Measurements from ENCODE around the gene SWI5. TPM values are rescaled to one million over a fixed set of nuclear protein-coding genes. Genes with fewer than 3 reads are reported as not detected.

SWI5 gene
- total and polyA plus RNA-seq, 9 of the 15 experiments (the other 6 are each of a cell fraction or from before 2014, with no cell fraction given) = 62.8 to 133 (median 95.9) TPM

DNA sequence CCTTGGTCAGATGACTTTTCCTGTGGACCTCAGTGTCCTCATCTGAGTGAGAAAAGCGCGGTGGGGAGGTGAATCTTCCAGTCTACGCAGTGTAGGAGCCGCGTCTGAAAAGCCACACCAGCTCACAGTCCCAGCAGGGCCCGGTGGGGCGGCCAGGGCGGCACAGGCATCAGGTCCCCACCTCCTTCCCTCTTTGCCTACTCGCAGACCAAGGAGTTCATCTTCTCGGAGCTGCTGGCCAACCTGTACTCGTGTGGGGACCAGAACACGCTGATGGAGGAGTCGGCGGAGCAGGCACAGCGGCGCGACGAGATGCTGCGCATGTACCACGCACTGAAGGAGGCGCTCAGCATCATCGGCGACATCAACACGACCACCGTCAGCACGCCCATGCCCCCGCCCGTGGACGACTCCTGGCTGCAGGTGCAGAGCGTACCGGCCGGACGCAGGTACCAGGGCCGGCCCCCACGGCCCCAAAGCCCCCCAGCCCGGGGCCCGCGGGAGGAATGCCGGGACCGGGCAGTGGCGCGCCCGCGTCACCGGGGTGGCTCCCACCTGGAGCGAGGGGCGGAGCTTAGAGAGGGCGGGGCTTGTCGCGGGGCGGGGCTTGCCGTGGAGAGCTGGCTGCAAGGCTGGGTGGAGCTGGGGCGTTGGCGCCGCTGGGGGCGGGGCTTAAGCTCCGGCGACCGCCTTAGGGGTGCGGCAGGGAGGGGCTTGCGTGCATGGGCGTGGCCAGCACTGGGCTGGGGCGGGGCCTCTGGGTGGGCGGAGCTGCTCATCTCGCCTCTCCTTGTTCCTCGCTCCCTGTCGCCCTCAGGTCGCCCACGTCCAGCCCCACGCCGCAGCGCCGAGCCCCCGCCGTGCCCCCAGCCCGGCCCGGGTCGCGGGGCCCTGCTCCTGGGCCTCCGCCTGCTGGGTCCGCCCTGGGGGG is 25.9 kb upstream of the SWI5 start:
- ATAC-seq = peak; percentile 88
- in situ Hi-C loops (cut with MboI) = loop anchor here (10.0 kb wide), 1 partner anchor 445 kb away; no protein-coding TSS in a partner anchor
- FAIRE-seq = peak; percentile 95
- ChIA-PET CTCF (ENCODE audit: low intra/inter-chr PET ratio) (interaction anchor here (0.6 kb wide), 1 partner anchor 11 kb away, joined by 3 read pairs; no protein-coding TSS in a partner anchor), POLR2A (interaction anchor here (0.6 to 2.1 kb wide), 12 partner anchors 9 to 138 kb away, joined by 3 to 27 read pairs (median 4); no protein-coding TSS in a partner anchor)
- peak overlapping the region; percentile 94 for H3K4me2 ChIP-seq (ENCODE audit: insufficient read depth, low read length)
- H2AFZ ChIP-seq (ENCODE audit: low read depth, low read length) = peak overlapping the region; percentile 95
- peaks cover 61 to 73% of the 10 kb centered on the region in 2 experiments for H3K4me1 ChIP-seq (replicated peaks in 1 of 2; ENCODE audit: control insufficient read depth in 2 of 2, insufficient read depth in 2 of 2, low read length in 2 of 2)
- H3K79me2 ChIP-seq (ENCODE audit: control insufficient read depth, insufficient read depth, low read length) = peaks cover 29% of the 10 kb centered on the region; the same call in 2 of the 3 replicates
- H3K27me3 ChIP-seq (ENCODE audit: control insufficient read depth in 2 of 2, insufficient read depth in 2 of 2, low read length in 2 of 2) = no peaks in the 10 kb centered on the region
- H3K9me1 ChIP-seq (ENCODE audit: control insufficient read depth, insufficient read depth, low read length) = no peaks in the 10 kb centered on the region
- peak overlapping the region; percentile 67 to 96 for H3K9ac ChIP-seq (ENCODE audit: insufficient read depth in 1 of 2, low read depth in 2 of 2, low read length in 2 of 2)
- peaks cover 17% of the 10 kb centered on the region; the same call in 2 of the 3 replicates for H3K36me3 ChIP-seq (ENCODE audit: control insufficient read depth, insufficient read depth, low read length)
- 2% methylated on average over 78 of the region's 81 CpGs for WGBS (ENCODE audit: insufficient coverage, low coverage, missing lambda C conversion rate)
- H3K9me3 ChIP-seq (replicated peaks; ENCODE audit: control insufficient read depth, insufficient read depth, low read depth, low read length) = no peaks in the 10 kb centered on the region
- H3K27ac ChIP-seq (ENCODE audit: extremely low read depth, low read depth, low read length) = peak overlapping the region; percentile 61
- BruUV-seq (replicated peaks) = no TSS peak
- peak; percentile 100 for DNase-seq (ENCODE audit: extremely low read depth in 1 of 4, low spot score in 3 of 4)
- peak overlapping the region; percentile 72 for H3K4me3 ChIP-seq
- H4K20me1 ChIP-seq (replicated peaks; ENCODE audit: control insufficient read depth, insufficient read depth, low read length) = peaks cover 5% of the 10 kb centered on the region; the same call in 1 of the 2 replicates
- intact Hi-C loops (cut with micrococcal nuclease) = loop anchor here (2.0 kb wide), 2 partner anchors 27 to 31 kb away; partner anchors contain the start of genes GOLGA2 and SWI5
- TF ChIP-seq MCM5 (IDR thresholded peaks at IDR 0.05; ENCODE audit: low read depth) (no peak), ATF1 (CRISPR knock-in tag; IDR thresholded peaks at IDR 0.05) (no peak), ATF1 (tag; IDR thresholded peaks at IDR 0.05) (peak; percentile 96), SPI1 (IDR thresholded peaks at IDR 0.05; ENCODE audit: borderline replicate concordance, low read depth, low read length) (no peak), STAG1 (CRISPR knock-in tag; IDR thresholded peaks at IDR 0.05; ENCODE audit: borderline replicate concordance) (no peak), YY1 (IDR thresholded peaks at IDR 0.05; ENCODE audit: borderline replicate concordance in 1 of 3, control insufficient read depth in 1 of 3, extremely low read depth in 1 of 3, insufficient read depth in 3 of 3, insufficient read length in 1 of 3, insufficient replicate concordance in 2 of 3, low read depth in 1 of 3, low read length in 2 of 3) (no peak), TGIF2 (CRISPR knock-in tag; IDR thresholded peaks at IDR 0.05) (no peak), BDP1 (IDR thresholded peaks at IDR 0.05; ENCODE audit: insufficient read depth, insufficient read length) (no peak), NCOA4 (IDR thresholded peaks at IDR 0.05; ENCODE audit: partially characterized antibody) (no peak)
- TF ChIP-seq, protein P1, sequence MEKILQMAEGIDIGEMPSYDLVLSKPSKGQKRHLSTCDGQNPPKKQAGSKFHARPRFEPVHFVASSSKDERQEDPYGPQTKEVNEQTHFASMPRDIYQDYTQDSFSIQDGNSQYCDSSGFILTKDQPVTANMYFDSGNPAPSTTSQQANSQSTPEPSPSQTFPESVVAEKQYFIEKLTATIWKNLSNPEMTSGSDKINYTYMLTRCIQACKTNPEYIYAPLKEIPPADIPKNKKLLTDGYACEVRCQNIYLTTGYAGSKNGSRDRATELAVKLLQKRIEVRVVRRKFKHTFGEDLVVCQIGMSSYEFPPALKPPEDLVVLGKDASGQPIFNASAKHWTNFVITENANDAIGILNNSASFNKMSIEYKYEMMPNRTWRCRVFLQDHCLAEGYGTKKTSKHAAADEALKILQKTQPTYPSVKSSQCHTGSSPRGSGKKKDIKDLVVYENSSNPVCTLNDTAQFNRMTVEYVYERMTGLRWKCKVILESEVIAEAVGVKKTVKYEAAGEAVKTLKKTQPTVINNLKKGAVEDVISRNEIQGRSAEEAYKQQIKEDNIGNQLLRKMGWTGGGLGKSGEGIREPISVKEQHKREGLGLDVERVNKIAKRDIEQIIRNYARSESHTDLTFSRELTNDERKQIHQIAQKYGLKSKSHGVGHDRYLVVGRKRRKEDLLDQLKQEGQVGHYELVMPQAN (IDR thresholded peaks at IDR 0.05; ENCODE audit: borderline replicate concordance) = 0 out of 2 replicates have a peak, but pooled peaks have one; percentile 31
- TF ChIP-seq, protein P2, sequence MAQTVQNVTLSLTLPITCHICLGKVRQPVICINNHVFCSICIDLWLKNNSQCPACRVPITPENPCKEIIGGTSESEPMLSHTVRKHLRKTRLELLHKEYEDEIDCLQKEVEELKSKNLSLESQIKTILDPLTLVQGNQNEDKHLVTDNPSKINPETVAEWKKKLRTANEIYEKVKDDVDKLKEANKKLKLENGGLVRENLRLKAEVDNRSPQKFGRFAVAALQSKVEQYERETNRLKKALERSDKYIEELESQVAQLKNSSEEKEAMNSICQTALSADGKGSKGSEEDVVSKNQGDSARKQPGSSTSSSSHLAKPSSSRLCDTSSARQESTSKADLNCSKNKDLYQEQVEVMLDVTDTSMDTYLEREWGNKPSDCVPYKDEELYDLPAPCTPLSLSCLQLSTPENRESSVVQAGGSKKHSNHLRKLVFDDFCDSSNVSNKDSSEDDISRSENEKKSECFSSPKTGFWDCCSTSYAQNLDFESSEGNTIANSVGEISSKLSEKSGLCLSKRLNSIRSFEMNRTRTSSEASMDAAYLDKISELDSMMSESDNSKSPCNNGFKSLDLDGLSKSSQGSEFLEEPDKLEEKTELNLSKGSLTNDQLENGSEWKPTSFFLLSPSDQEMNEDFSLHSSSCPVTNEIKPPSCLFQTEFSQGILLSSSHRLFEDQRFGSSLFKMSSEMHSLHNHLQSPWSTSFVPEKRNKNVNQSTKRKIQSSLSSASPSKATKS (CRISPR knock-in tag; IDR thresholded peaks at IDR 0.05) = no peak
- TF ChIP-seq, protein P3, sequence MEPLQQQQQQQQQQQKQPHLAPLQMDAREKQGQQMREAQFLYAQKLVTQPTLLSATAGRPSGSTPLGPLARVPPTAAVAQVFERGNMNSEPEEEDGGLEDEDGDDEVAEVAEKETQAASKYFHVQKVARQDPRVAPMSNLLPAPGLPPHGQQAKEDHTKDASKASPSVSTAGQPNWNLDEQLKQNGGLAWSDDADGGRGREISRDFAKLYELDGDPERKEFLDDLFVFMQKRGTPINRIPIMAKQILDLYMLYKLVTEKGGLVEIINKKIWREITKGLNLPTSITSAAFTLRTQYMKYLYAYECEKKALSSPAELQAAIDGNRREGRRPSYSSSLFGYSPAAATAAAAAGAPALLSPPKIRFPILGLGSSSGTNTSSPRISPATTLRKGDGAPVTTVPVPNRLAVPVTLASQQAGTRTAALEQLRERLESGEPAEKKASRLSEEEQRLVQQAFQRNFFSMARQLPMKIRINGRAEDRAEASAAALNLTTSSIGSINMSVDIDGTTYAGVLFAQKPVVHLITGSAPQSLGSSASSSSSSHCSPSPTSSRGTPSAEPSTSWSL (CRISPR knock-in tag; IDR thresholded peaks at IDR 0.05; ENCODE audit: borderline replicate concordance) = peak; percentile 86; the same call in 1 of the 2 replicates
